Measurements from ENCODE around the gene CIDEC.

Gene CIDEC

DNA sequence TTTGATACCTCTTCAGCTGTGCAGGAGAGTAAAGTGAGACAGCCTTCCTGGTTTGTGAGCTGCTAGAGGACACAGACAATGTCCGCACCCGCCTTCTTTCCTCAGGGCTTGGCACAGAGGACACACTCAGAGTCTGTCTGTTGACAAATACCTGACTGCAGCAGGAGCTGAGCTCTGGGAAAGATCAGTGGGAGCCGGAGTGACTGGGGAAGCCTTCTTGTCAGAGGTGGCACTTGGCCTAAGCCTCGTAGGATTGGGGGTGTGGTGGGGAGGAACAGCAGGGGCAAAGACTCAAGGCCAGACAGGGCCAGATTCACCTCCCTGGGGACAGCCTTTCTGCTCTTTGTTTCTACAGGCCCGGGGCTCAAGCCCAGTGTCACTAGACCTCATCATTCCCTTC is 33.5 kb upstream of the CIDEC start:
- Histone ChIP-seq H2AFZ (ENCODE audit: low read length) (no peak overlapping the region), H3K9ac (ENCODE audit: low read depth, low read length, poor library complexity, severe bottlenecking) (no peak overlapping the region), H3F3A (ENCODE audit: low read depth) (no peaks in the 10 kb centered on the region), H3K4me1 (ENCODE audit: insufficient read depth, low read length, poor library complexity, severe bottlenecking) (peaks cover 11% of the 10 kb centered on the region), H3K9me2 (replicated peaks; ENCODE audit: low read depth, low read length) (no peaks in the 10 kb centered on the region), H3K27me3 (ENCODE audit: insufficient read depth, low read length, poor library complexity, severe bottlenecking) (no peaks in the 10 kb centered on the region), H3K9me3 (ENCODE audit: insufficient read depth, low read depth, low read length) (no peaks in the 10 kb centered on the region), H3K4me3 (ENCODE audit: low read length, poor library complexity, severe bottlenecking) (no peak overlapping the region), H3K4me2 (ENCODE audit: low read depth, low read length, poor library complexity, severe bottlenecking) (no peak overlapping the region), H3K36me3 (ENCODE audit: insufficient read depth, low read length) (peaks cover 29% of the 10 kb centered on the region; the same call in 1 of the 2 replicates), H4K20me1 (ENCODE audit: insufficient read depth, low read length, poor library complexity, severe bottlenecking) (no peaks in the 10 kb centered on the region), H3K79me2 (ENCODE audit: insufficient read depth, low read length) (no peaks in the 10 kb centered on the region)
- TF ChIP-seq, protein P1, sequence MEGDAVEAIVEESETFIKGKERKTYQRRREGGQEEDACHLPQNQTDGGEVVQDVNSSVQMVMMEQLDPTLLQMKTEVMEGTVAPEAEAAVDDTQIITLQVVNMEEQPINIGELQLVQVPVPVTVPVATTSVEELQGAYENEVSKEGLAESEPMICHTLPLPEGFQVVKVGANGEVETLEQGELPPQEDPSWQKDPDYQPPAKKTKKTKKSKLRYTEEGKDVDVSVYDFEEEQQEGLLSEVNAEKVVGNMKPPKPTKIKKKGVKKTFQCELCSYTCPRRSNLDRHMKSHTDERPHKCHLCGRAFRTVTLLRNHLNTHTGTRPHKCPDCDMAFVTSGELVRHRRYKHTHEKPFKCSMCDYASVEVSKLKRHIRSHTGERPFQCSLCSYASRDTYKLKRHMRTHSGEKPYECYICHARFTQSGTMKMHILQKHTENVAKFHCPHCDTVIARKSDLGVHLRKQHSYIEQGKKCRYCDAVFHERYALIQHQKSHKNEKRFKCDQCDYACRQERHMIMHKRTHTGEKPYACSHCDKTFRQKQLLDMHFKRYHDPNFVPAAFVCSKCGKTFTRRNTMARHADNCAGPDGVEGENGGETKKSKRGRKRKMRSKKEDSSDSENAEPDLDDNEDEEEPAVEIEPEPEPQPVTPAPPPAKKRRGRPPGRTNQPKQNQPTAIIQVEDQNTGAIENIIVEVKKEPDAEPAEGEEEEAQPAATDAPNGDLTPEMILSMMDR (conservative IDR thresholded peaks at IDR 0.05; ENCODE audit: low read length) = no peak
- no peak for TF ChIP-seq EZH2phosphoT487 (IDR thresholded peaks at IDR 0.05; ENCODE audit: borderline replicate concordance)

DNA sequence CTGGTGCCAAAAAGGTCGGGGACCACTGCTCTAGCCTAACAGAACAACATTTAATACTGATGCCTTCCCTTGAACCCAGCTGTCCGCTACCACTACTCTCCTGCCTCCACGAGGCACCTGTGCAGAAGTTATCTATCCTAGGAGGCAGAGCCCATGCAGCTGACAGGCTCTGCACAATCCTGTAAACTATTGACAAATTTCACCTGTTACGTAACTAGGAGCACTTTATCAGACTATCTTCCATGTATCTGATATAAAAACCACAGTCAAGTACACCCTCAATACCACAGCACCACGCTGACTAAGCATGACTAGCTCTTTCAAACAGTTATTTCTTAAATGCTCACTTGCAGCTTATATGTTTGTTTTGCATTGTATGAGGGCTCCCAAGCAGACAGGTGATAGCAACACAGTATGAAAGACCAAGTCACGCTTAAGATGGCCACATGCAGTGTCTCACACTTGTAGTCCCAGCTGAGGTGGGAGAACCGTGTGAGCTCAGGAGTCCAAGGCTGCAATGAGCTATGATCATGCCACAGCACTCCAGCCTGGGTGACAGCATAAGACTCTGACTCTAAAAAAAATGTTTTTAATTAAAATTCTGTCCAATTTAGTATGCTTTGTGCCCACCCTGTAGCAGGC is 32.4 kb upstream of the CIDEC start:
- Histone ChIP-seq H4K20me1 (ENCODE audit: insufficient read depth, low read length, poor library complexity, severe bottlenecking) (no peaks in the 10 kb centered on the region), H3F3A (ENCODE audit: low read depth) (no peaks in the 10 kb centered on the region), H3K9me3 (ENCODE audit: insufficient read depth, low read depth, low read length) (no peaks in the 10 kb centered on the region), H3K4me3 (ENCODE audit: low read length, poor library complexity, severe bottlenecking) (no peak overlapping the region), H3K4me1 (ENCODE audit: insufficient read depth, low read length, poor library complexity, severe bottlenecking) (peaks cover 11% of the 10 kb centered on the region), H3K9me2 (replicated peaks; ENCODE audit: low read depth, low read length) (no peaks in the 10 kb centered on the region), H3K79me2 (ENCODE audit: insufficient read depth, low read length) (no peaks in the 10 kb centered on the region), H3K36me3 (ENCODE audit: insufficient read depth, low read length) (peaks cover 29% of the 10 kb centered on the region; the same call in 1 of the 2 replicates), H3K4me2 (ENCODE audit: low read depth, low read length, poor library complexity, severe bottlenecking) (peak overlapping the region; percentile 3), H3K27me3 (ENCODE audit: insufficient read depth, low read length, poor library complexity, severe bottlenecking) (no peaks in the 10 kb centered on the region), H3K9ac (ENCODE audit: low read depth, low read length, poor library complexity, severe bottlenecking) (no peak overlapping the region), H2AFZ (ENCODE audit: low read length) (no peak overlapping the region)
- TF ChIP-seq, protein P1 (conservative IDR thresholded peaks at IDR 0.05; ENCODE audit: low read length) = no peak
- no peak for TF ChIP-seq EZH2phosphoT487 (IDR thresholded peaks at IDR 0.05; ENCODE audit: borderline replicate concordance)

DNA sequence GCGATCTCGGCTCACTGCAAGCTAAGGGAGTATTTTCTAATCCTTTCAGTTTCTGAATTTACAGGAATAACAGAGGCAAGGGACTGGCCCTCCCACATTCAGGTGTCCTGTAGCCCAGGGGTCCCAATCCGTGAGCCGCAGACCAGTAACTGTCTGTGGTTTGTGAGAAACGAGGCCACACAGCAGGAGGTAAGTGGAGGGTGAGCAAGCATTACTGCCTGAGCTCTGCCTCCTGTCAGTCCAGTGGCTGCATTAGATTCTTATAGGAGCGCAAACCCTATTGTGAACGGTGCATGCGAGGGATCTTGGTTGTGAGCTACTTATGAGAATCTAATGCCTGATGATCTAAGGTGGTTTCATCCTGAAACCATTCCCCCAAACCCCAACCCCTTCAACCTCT is 31.8 kb upstream of the CIDEC start:
- Histone ChIP-seq H3K9me3 (ENCODE audit: insufficient read depth, low read depth, low read length) (no peaks in the 10 kb centered on the region), H3K79me2 (ENCODE audit: insufficient read depth, low read length) (no peaks in the 10 kb centered on the region), H3K9ac (ENCODE audit: low read depth, low read length, poor library complexity, severe bottlenecking) (no peak overlapping the region), H3K36me3 (ENCODE audit: insufficient read depth, low read length) (peaks cover 29% of the 10 kb centered on the region; the same call in 1 of the 2 replicates), H3K4me3 (ENCODE audit: low read length, poor library complexity, severe bottlenecking) (no peak overlapping the region), H3K27me3 (ENCODE audit: insufficient read depth, low read length, poor library complexity, severe bottlenecking) (no peaks in the 10 kb centered on the region), H3K9me2 (replicated peaks; ENCODE audit: low read depth, low read length) (no peaks in the 10 kb centered on the region), H4K20me1 (ENCODE audit: insufficient read depth, low read length, poor library complexity, severe bottlenecking) (no peaks in the 10 kb centered on the region), H3F3A (ENCODE audit: low read depth) (no peaks in the 10 kb centered on the region), H3K4me1 (ENCODE audit: insufficient read depth, low read length, poor library complexity, severe bottlenecking) (peaks cover 11% of the 10 kb centered on the region), H2AFZ (ENCODE audit: low read length) (no peak overlapping the region), H3K4me2 (ENCODE audit: low read depth, low read length, poor library complexity, severe bottlenecking) (peak overlapping the region; percentile 3)
- TF ChIP-seq, protein P1 (conservative IDR thresholded peaks at IDR 0.05; ENCODE audit: low read length) = no peak
- TF ChIP-seq EZH2phosphoT487 (IDR thresholded peaks at IDR 0.05; ENCODE audit: borderline replicate concordance) = no peak

Data from Loucy (cell line).